HG03442 (cell line): Measurements from ENCODE around the gene CYP4A22.
"Not testable (repeated sequence)": the region's sequence is repeated elsewhere in the genome, so short reads cannot be mapped to it uniquely, and the experiment has no call there.

Source experiments
- ATAC-seq: cut with Tn5 transposase; IDR thresholded peaks from one replicate; pipeline ENCODE4 v1.9.1; 2021; ENCODE audit warnings: mild to moderate bottlenecking, moderate library complexity; ENCODE audit not compliant: unreplicated experiment

Gene CYP4A22

DNA sequence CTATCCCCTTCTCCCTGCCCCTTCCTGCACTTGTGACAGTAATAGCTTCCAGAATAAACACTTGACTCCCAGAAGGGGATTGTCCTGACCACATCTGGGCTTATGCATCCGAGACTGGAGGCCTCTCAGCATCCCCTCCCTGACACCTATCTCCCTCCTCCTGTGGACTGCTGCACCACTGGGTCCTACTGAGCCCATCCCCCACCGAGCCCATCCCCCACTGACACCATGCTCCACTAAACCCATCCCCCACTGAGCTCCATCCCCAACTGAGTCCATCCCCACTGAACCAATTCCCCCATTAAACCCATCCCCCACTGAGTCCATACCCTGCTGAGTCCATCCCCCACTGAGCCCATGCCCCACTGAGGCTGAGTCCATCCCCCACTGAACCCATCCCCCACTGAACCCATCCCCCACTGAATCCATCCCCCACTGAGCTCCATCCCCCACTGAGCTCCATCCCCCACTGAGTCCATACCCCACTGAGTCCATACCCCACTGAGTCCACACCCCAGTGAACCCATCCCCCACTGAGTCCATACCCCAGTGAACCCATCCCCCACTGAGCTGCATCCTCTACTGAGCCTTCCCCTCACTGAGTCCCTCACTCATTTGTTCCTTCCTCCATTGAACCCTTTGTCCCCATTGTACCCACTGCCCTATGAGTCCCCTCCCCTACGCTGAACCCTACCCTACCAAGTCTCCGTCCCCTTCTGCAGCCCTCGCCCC lies 47.0 kb downstream of the CYP4A22 start:
- ATAC-seq: no peak

DNA sequence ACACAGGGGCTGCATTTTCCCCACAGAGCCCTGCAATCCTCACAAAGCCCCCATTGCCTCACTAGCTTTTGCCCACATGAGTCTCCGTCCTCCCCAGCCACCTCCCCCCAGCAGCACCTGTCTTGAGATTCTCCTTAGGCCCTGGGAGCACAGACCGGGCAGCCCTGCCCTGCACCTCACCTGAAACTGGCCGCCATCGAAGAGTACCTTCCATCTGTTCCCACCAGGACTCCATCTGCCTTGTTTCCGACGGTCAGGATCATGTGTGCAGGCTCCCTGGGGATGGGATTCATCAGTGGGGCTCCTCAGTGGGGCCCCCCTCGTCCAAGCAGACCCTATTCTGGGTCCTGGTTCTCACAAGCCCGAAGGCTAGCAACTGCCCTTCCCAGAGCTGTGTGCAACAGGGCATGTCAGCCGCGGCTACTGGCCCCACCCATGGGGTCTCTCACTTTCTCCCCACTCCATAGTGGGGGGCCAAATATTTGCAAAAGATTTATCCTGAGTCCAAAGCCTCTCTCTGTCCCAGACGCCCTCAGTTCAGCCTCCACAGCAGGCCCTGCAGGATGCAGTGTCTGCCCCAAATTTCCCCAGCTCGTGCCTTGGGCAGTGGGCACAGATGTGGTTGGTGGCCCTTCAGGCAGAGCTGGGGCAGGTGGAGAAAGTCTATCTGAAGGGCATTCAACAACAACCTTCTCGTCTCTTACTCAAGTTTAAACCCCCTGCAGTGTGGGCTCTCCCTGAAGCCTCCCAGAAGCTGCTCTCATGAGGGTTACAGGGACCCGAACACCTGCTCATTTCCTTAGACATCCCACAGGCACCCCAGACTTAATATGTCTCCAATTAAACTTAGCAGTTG lies 47.8 kb downstream of the CYP4A22 start:
- no peak for ATAC-seq

GRCh38 chr1:47186267-47187185 lies 49.3 kb downstream of the CYP4A22 start:
- no peak for ATAC-seq

DNA sequence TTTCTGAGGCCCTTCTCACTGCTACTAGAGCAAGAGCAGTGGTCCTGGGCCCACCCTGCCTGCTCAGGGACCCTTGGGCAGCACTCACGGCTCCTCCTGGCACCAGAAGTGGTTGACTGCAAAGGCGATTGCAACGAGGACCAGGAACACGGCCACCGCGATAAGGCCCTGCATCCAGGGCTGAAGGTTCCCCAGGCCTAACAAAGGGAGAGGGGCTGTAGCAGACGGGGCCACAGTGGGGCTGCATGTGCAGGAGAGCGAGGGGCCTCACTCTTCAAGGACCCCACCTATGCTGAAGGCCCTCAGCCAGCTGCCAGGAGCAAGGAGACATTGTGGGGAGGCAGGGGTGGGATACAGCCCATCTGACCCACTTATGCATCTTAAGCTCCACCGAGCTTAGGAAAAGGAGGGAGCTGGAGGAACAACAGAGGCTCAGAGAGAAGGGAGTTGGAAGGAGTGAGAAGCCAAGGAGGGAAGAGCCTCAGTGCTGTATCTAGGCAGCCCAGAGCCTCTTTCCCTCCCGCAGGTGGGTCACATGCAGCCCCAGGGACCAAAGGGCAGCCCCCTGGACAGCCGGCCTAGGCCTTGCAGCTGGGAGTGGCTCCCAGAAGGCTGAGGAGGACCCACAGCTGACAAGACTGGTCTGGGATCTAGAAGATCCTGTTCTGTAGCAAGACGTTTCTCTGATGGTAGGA lies 50.1 kb downstream of the CYP4A22 start:
- ATAC-seq: no peak

DNA sequence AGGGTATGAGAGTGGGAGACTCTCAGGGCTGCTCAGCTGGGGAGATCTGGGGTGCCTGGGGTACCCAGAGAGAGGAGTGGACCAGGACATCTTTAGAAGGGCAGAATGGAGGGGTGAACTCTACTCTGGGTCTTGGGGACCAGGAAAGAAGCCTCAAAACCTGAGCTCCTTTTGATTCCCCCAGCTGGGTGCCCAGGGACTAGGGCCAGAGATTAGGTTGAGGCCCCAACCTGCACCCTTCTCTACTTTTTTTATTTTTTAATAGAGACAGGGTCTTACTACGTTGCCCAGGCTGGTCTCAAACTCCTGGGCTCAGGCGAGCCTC lies 50.6 kb downstream of the CYP4A22 start:
- no peak for ATAC-seq

GRCh38 chr1:47188791-47189785 lies 51.8 kb downstream of the CYP4A22 start:
- ATAC-seq: no peak

- ATAC-seq: no peak
Observed at GRCh38 chr1:47189844-47190508, 52.7 kb downstream of the CYP4A22 start, which contains the start of gene PDZK1IP1. PDZK1IP1 (minus strand) TSS chr1:47190036; CDS start chr1:47189932, 104 bp downstream.

- no peak for ATAC-seq
Observed at GRCh38 chr1:47190509-47190855, 53.2 kb downstream of the CYP4A22 start.

DNA sequence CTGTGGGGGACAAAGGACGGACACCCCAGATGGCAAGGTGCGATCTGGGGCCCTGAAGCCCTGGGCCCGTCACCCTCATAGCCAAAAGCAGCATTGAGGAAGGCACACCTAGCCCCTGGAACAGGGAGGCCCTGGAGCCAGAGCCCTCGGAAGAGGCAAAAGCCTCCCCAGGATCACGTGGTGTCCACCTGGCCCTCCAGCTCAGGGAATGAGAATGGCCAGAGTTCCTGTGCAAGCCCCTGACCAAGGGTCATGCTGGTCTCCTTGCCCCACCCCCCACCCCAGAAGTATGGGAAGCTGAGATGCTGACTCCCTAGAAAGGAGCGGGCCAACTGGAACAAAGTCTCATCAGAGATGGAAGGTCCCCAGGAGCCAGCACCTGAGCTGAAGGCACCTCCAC lies 53.6 kb downstream of the CYP4A22 start:
- no peak for ATAC-seq

- ATAC-seq: no peak
Observed at GRCh38 chr1:47191940-47192457, 54.8 kb downstream of the CYP4A22 start.

DNA sequence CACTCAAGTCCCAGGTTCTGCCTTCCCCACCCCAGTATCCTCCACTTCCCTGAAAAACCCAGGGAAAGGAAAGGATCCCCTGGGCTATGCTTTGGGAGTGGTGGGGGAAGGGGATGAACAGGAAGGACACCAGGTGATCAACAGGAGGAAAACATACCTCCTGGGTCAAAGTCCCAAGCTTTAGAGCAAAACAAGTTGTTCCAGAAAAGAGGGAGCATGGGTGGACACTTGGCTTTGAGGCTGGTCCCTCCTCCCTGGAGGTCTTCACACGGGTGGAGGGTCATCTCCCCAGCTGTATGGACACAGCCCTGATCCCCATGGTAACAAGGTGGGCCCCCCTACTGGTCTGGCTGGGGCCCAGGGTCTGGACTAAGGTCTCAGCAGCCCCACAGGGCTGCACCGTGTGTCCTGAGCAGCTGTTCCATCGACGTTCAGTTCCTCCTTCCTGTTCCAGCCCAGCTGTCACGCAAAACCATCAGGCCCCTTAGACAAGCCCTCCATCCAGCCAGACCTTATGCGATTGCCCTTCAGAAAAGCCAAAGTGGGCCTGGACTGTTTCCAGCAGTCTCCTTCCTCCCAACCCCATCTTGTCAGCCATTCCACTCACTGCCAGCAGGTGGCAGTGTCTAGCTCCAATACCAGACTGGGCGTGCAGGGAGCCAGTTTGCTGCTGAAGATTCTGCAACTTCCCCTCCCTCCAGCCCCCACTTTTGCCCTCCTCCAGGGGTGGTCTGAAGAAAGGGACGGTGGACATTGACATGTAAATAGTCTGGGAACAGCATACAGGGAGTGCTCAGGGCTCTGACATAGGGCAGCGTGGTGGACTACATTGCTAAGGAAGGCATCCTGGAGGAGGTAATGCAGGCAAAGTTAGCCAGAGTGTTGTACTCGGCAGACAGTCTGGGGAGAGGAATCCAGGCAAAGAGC lies 55.5 kb downstream of the CYP4A22 start:
- ATAC-seq: peak; percentile 68

- ATAC-seq: not testable (repeated sequence)
Observed at GRCh38 chr1:47193496-47193895, 56.3 kb downstream of the CYP4A22 start.

GRCh38 chr1:47194311-47194710 lies 57.1 kb downstream of the CYP4A22 start:
- no peak for ATAC-seq

DNA sequence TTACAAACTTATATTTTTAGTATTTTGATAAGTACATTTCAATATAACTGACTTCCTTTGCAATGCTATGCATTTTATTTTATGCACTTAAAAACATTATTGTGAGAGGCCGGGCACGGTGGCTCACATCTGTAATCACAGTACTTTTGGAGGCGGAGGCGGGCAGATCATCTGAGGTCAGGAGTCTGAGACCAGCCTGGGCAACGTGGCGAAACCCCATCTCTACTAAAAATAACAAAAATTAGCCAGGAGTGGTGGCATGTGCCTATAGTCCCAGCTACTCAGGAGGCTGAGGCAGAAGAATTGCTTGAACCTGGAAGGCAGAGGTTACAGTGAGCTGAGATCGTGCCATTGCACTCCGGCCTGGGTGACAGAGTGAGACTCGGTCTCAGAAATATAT lies 58.7 kb downstream of the CYP4A22 start:
- not testable (repeated sequence) for ATAC-seq

DNA sequence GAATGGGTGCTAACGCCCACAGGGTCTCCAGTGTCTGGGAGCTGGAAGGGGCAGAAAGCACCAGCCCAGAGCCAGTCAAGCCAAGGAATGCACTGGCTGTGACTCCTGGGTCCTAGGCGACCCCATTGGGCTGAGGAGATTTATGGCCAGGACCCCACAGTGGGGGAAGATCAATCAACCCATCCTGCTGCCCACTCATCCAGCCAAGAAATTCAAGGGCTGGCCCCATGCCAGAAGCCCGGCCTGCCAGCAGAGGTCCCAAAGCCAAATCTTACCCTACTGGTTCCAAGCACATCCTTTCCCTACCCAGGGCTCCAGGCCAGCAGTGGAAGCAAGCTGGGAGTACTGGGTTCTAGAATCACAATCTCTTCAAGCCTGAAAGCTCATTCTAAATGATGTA lies 59.4 kb downstream of the CYP4A22 start:
- no peak for ATAC-seq

DNA sequence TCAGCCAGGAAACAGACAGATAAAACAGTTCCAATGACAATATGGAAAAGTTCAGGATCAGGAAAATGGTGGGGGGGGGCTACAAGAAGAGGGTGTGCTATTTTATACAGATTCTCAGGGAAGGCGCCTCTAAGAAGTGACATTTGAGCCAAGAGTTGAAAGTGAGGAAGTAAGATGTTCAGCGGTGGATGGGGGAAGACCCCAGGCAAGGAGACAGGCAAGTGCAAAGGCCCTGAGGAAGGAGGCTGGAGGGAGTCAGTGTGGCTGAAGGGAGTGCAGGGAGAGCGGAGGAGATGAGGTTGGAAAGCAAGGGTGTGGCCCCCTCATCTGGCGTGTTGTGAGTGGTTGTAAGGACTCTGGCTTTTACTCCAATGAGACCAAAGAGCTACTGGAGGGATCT lies 61.0 kb downstream of the CYP4A22 start:
- ATAC-seq: no peak
